ENCODE data around the gene STMN3. TPM values are rescaled to one million over a fixed set of nuclear protein-coding genes. Genes with fewer than 3 reads are reported as not detected.

The STMN3 gene
- total RNA-seq, 1 experiment from 2014 or later, result 65.6 TPM

DNA sequence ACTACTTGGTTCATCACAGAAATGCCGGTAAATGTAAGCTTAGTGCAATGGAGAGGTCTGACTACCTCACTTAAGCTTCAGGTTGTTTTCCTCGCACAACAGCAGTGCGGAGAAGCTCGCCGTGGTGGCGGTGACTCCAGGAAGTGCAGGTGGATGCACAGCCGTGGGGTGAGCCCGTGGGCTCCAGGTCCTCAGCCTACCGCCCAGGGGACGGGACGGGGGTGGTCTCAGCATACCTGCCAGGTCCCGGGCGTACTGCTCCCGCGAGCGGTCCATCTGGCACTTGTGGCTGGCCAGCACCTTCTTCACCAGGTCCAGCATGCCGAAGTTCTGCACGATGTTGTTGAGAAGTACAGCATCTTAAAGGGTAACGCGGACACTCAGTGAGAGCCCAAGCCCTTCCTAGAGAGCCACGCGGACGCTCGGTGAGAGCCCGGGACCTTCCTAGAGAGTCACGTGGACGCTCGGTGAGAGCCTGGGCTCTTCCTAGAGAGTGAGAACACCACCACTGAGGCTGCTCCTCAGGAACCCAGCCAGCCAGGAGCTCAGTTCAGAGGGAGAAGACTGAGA is 61.4 kb downstream of the STMN3 start:
- H3K9me3 Mint-ChIP-seq, result no peaks in the 10 kb centered on the region
- POLR2A ChIA-PET, result no interaction called here
- peaks cover 12% of the 10 kb centered on the region for H3K36me3 Mint-ChIP-seq
- no peak overlapping the region for H3K4me3 Mint-ChIP-seq
- no peak for ATAC-seq
- CTCF ChIA-PET, result no interaction called here
- no peak for DNase-seq (ENCODE audit: low spot score)
- TF ChIP-seq, protein P1, sequence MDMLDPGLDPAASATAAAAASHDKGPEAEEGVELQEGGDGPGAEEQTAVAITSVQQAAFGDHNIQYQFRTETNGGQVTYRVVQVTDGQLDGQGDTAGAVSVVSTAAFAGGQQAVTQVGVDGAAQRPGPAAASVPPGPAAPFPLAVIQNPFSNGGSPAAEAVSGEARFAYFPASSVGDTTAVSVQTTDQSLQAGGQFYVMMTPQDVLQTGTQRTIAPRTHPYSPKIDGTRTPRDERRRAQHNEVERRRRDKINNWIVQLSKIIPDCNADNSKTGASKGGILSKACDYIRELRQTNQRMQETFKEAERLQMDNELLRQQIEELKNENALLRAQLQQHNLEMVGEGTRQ (CRISPR knock-in tag; IDR thresholded peaks at IDR 0.05), result no peak
- TF ChIP-seq, protein P2, sequence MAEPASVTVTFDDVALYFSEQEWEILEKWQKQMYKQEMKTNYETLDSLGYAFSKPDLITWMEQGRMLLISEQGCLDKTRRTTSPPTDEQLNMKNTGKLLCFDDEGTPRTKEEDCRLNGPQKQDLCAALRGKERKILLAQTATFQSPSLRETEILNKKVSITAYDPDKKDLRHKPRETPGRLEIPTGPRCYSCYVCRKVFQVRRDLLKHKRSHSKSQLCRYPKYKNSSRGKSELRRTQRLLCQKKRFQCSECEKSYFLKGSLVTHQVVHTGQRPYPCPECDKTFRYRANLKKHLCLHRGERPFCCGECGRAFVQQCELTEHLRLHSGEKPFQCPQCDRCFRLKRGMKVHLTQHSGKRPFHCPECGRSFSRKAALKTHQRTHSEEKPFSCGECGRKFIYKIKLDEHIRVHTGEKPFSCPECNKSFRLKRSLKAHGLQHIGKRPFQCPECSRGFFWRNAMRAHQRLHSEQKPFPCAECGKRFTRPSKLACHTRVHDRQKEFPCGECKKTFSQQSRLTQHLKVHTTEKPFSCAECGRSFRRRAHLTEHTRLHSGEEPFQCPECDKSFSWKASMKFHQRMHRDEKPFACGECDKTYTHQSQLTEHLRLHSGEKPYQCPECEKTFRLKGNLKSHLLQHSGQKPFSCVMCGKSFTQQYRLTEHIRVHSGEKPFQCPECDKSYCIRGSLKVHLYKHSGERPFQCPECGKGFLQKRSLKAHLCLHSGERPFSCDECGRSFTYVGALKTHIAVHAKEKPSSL (CRISPR knock-in tag; conservative IDR thresholded peaks at IDR 0.05), result no peak
- TF ChIP-seq KAT7 (CRISPR knock-in tag; IDR thresholded peaks at IDR 0.05; ENCODE audit: borderline replicate concordance) (no peak), TP53 (CRISPR knock-in tag; IDR thresholded peaks at IDR 0.05) (no peak), ZNF121 (CRISPR knock-in tag; IDR thresholded peaks at IDR 0.05) (no peak), MXD4 (CRISPR knock-in tag; IDR thresholded peaks at IDR 0.05; ENCODE audit: borderline replicate concordance) (no peak), NFYB (CRISPR knock-in tag; conservative IDR thresholded peaks at IDR 0.05; ENCODE audit: low read depth) (no peak), ZNF263 (CRISPR knock-in tag; IDR thresholded peaks at IDR 0.05; ENCODE audit: low read depth) (no peak), SMAD4 (CRISPR knock-in tag; IDR thresholded peaks at IDR 0.05) (no peak), ZBTB21 (CRISPR knock-in tag; IDR thresholded peaks at IDR 0.05; ENCODE audit: borderline replicate concordance) (no peak)
- TF ChIP-seq, protein P3, sequence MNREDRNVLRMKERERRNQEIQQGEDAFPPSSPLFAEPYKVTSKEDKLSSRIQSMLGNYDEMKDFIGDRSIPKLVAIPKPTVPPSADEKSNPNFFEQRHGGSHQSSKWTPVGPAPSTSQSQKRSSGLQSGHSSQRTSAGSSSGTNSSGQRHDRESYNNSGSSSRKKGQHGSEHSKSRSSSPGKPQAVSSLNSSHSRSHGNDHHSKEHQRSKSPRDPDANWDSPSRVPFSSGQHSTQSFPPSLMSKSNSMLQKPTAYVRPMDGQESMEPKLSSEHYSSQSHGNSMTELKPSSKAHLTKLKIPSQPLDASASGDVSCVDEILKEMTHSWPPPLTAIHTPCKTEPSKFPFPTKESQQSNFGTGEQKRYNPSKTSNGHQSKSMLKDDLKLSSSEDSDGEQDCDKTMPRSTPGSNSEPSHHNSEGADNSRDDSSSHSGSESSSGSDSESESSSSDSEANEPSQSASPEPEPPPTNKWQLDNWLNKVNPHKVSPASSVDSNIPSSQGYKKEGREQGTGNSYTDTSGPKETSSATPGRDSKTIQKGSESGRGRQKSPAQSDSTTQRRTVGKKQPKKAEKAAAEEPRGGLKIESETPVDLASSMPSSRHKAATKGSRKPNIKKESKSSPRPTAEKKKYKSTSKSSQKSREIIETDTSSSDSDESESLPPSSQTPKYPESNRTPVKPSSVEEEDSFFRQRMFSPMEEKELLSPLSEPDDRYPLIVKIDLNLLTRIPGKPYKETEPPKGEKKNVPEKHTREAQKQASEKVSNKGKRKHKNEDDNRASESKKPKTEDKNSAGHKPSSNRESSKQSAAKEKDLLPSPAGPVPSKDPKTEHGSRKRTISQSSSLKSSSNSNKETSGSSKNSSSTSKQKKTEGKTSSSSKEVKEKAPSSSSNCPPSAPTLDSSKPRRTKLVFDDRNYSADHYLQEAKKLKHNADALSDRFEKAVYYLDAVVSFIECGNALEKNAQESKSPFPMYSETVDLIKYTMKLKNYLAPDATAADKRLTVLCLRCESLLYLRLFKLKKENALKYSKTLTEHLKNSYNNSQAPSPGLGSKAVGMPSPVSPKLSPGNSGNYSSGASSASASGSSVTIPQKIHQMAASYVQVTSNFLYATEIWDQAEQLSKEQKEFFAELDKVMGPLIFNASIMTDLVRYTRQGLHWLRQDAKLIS (CRISPR knock-in tag; IDR thresholded peaks at IDR 0.05; ENCODE audit: borderline replicate concordance), result no peak
- TF ChIP-seq, protein P4, sequence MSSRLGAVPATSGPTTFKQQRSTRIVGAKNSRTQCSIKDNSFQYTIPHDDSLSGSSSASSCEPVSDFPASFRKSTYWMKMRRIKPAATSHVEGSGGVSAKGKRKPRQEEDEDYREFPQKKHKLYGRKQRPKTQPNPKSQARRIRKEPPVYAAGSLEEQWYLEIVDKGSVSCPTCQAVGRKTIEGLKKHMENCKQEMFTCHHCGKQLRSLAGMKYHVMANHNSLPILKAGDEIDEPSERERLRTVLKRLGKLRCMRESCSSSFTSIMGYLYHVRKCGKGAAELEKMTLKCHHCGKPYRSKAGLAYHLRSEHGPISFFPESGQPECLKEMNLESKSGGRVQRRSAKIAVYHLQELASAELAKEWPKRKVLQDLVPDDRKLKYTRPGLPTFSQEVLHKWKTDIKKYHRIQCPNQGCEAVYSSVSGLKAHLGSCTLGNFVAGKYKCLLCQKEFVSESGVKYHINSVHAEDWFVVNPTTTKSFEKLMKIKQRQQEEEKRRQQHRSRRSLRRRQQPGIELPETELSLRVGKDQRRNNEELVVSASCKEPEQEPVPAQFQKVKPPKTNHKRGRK (CRISPR knock-in tag; IDR thresholded peaks at IDR 0.05; ENCODE audit: borderline replicate concordance), result no peak
- TF ChIP-seq, protein P5, sequence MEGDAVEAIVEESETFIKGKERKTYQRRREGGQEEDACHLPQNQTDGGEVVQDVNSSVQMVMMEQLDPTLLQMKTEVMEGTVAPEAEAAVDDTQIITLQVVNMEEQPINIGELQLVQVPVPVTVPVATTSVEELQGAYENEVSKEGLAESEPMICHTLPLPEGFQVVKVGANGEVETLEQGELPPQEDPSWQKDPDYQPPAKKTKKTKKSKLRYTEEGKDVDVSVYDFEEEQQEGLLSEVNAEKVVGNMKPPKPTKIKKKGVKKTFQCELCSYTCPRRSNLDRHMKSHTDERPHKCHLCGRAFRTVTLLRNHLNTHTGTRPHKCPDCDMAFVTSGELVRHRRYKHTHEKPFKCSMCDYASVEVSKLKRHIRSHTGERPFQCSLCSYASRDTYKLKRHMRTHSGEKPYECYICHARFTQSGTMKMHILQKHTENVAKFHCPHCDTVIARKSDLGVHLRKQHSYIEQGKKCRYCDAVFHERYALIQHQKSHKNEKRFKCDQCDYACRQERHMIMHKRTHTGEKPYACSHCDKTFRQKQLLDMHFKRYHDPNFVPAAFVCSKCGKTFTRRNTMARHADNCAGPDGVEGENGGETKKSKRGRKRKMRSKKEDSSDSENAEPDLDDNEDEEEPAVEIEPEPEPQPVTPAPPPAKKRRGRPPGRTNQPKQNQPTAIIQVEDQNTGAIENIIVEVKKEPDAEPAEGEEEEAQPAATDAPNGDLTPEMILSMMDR (IDR thresholded peaks at IDR 0.05), result no peak
- TF ChIP-seq, protein P6, sequence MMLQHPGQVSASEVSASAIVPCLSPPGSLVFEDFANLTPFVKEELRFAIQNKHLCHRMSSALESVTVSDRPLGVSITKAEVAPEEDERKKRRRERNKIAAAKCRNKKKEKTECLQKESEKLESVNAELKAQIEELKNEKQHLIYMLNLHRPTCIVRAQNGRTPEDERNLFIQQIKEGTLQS (CRISPR knock-in tag; conservative IDR thresholded peaks at IDR 0.05), result no peak
- H3K4me1 Mint-ChIP-seq, result no peaks in the 10 kb centered on the region
- H3K27me3 Mint-ChIP-seq (ENCODE audit: low read depth), result no peaks in the 10 kb centered on the region
- no peak overlapping the region for H3K27ac Mint-ChIP-seq

DNA sequence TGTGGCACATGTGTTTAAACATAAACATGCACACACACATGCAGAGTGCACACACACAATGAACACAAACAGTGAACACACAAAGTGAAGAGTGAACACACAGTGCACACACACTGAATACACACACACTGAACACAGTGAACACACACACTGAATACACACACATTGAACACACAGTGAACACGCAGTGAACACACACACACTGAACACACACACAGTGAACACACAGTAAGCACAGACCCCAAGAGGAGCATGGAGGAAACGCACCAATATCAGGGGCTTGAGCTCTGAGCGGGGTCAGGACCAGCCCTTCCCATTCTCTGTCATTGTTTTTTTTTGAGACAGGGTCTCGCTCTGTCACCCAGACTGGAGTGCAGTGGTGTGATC is 62.1 kb downstream of the STMN3 start:
- TF ChIP-seq MYBL2 (CRISPR knock-in tag; IDR thresholded peaks at IDR 0.05), result no peak
- no peak for TF ChIP-seq ZNF121 (CRISPR knock-in tag; IDR thresholded peaks at IDR 0.05)
- TF ChIP-seq, protein P7, sequence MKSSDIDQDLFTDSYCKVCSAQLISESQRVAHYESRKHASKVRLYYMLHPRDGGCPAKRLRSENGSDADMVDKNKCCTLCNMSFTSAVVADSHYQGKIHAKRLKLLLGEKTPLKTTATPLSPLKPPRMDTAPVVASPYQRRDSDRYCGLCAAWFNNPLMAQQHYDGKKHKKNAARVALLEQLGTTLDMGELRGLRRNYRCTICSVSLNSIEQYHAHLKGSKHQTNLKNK (CRISPR knock-in tag; IDR thresholded peaks at IDR 0.05), result no peak
- no peak for TF ChIP-seq OVOL2 (CRISPR knock-in tag; IDR thresholded peaks at IDR 0.05; ENCODE audit: borderline replicate concordance)
- no peak for TF ChIP-seq ZNF219 (CRISPR knock-in tag; IDR thresholded peaks at IDR 0.05; ENCODE audit: borderline replicate concordance)
- no peak for TF ChIP-seq FOXJ3 (CRISPR knock-in tag; IDR thresholded peaks at IDR 0.05; ENCODE audit: borderline replicate concordance)
- ATAC-seq, result no peak
- H3K9me3 Mint-ChIP-seq, result no peaks in the 10 kb centered on the region
- H3K4me3 Mint-ChIP-seq, result no peak overlapping the region
- H3K36me3 Mint-ChIP-seq, result peaks cover 12% of the 10 kb centered on the region
- H3K27me3 Mint-ChIP-seq (ENCODE audit: low read depth), result no peaks in the 10 kb centered on the region
- ChIA-PET POLR2A (no interaction called here), CTCF (no interaction called here)
- DNase-seq (ENCODE audit: low spot score), result no peak
- H3K27ac Mint-ChIP-seq, result peak overlapping the region; percentile 17; the same call in 1 of the 2 replicates
- no peaks in the 10 kb centered on the region for H3K4me1 Mint-ChIP-seq

All from WTC11 (cell line).